Psoas muscle (tissue), 8 donors: ENCODE results near the gene ECHDC1. TPM values are rescaled to one million over a fixed set of nuclear protein-coding genes. Genes with fewer than 3 reads are reported as not detected.

Experiments
- ATAC-seq, 4 donors: fragments of 200-7000 bp; cut with Tn5 transposase; one replicate each; pipeline ENCODE4 v1.9.1; 2020; ENCODE audit warnings: moderate library complexity in 3 of 4, mild to moderate bottlenecking in 2 of 4
- DNase-seq, 2 donors: peaks; one replicate each; pipeline ENCODE4 v3.0.0-alpha.2; 2020
- H3K27ac ChIP-seq: fragments of 200-600 bp; one replicate; pipeline ENCODE4 v1.8.0; 2022
- H3K27me3 ChIP-seq, 3 donors: fragments of 200-600 bp in 1 of 3; one replicate each; pipeline versions ENCODE4 v1.6.1 to v1.8.0; 2013 to 2022; ENCODE audit warnings: low read length in 2 of 3, mild to moderate bottlenecking in 2 of 3, moderate library complexity in 1 of 3; ENCODE audit not compliant: insufficient read depth in 3 of 3
- H3K36me3 ChIP-seq, 2 donors: fragments of 200-600 bp in 1 of 2; one replicate each; pipeline versions ENCODE4 v1.6.1 to v1.8.0; 2013 to 2022; ENCODE audit warnings: low read depth in 1 of 2, mild to moderate bottlenecking in 1 of 2, moderate library complexity in 1 of 2; ENCODE audit not compliant: insufficient read depth in 1 of 2
- H3K4me1 ChIP-seq: fragments of 200-600 bp; one replicate; pipeline ENCODE4 v1.8.0; 2022
- H3K4me3 ChIP-seq: fragments of 200-600 bp; one replicate; pipeline ENCODE4 v1.8.0; 2022; ENCODE audit warnings: mild to moderate bottlenecking
- H3K9me3 ChIP-seq: fragments of 200-600 bp; one replicate; pipeline ENCODE4 v1.8.0; 2022
- WGBS, 3 donors: extraction: QIAGEN DNeasy Blood & Tissue Kit; methylation state at CpG; one replicate each; pipeline versions ENCODE4 v1.1.6 to v1.1.7; 2013; 5-methylcytosine and 5-hydroxymethylcytosine counted together
- intact Hi-C, 2 donors: fragments of 100-400 bp; cut with DNase I; formaldehyde crosslinking; loops; one replicate each; pipeline versions ENCODE4 v1.11.0 to v1.14.2; 2022
- polyA plus RNA-seq, 3 donors: library from polyadenylated mRNA; stranded (reverse); fragments of 200-250 nt; gene quantifications; one replicate each; pipeline ENCODE4 v1.2.3, GENCODE V29; 2013
- total RNA-seq, 4 donors: library from RNA; stranded (reverse); fragmentation: NEBNext Ultra II Directional in 2 of 4; extraction: Animal tissue kit (Norgen Biotek cat#: 25700) in 2 of 4; gene quantifications; one replicate each; pipeline versions ENCODE4 v1.2.1 to v1.2.4, GENCODE V29; 2021 to 2023
- TF ChIP-seq, protein P1 (sequence below): fragments of 200-600 bp; IDR thresholded peaks from one replicate; pipeline ENCODE4 v1.8.0; 2022; ENCODE audit warnings: antibody characterized with exemption
- donor health status: healthy with polysubstance abuse.
- donor health status: DM: no; HTN: no; CAD: no; lungs with moderate emphysema.
- donor health status: Bipolar disorder and iron deficiency.
- donor health status: healthy.
- donor health status: DM: yes; HTN: yes; CAD: no.
- donor health status: DM: no; HTN: no; CAD: no.
- donor health status: DM: no; HTN: no; CAD: no.
- donor health status: DM: yes; HTN: yes; CAD: no.

ECHDC1 gene
- total and polyA plus RNA-seq, 7 donors, result 29.9 to 70.6 (median 33.6) TPM

- Histone ChIP-seq H3K27ac (peak overlapping the region; percentile 13), H3K9me3 (no peaks in the 10 kb centered on the region), H3K4me3 (no peak overlapping the region), H3K27me3 (no peaks in the 10 kb centered on the region), H3K36me3 (peaks cover 12 to 55% of the 10 kb centered on the region in 2 donors), H3K4me1 (peaks cover 36% of the 10 kb centered on the region)
- intact Hi-C loops, result no loop called here
- DNase-seq (no peak), ATAC-seq (peak in 2 of 4 donors; percentile 27 to 47)
- TF ChIP-seq, protein P1, sequence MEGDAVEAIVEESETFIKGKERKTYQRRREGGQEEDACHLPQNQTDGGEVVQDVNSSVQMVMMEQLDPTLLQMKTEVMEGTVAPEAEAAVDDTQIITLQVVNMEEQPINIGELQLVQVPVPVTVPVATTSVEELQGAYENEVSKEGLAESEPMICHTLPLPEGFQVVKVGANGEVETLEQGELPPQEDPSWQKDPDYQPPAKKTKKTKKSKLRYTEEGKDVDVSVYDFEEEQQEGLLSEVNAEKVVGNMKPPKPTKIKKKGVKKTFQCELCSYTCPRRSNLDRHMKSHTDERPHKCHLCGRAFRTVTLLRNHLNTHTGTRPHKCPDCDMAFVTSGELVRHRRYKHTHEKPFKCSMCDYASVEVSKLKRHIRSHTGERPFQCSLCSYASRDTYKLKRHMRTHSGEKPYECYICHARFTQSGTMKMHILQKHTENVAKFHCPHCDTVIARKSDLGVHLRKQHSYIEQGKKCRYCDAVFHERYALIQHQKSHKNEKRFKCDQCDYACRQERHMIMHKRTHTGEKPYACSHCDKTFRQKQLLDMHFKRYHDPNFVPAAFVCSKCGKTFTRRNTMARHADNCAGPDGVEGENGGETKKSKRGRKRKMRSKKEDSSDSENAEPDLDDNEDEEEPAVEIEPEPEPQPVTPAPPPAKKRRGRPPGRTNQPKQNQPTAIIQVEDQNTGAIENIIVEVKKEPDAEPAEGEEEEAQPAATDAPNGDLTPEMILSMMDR, result no peak
Measured at GRCh38 chr6:127288705-127289104, 54.7 kb downstream of the ECHDC1 start.

DNA sequence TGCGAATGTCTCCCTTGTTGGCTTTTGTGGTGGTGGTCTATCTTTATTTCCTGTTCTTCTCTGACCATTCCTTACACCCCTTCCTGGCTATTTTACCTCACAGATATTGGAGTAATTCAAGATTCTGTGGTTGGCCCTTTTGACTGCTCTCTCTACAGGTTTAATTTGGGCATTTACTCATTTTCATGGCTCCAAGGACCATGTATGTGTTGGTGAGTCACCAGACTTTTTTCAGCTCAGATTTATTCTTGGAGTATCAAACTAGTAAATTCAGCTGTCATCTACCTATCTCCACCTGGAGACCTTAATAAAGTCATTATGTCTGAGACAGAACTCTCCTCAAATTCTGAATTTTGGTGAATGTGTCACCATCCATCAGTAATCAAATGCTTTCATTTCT lies 61.2 kb downstream of the ECHDC1 start:
- Histone ChIP-seq H3K9me3 (no peaks in the 10 kb centered on the region), H3K27ac (peak overlapping the region; percentile 26), H3K36me3 (peaks cover 8 to 62% of the 10 kb centered on the region in 2 donors), H3K4me3 (no peak overlapping the region), H3K4me1 (peaks cover 34% of the 10 kb centered on the region), H3K27me3 (no peaks in the 10 kb centered on the region)
- ATAC-seq, result peak; percentile 67 to 84 (median 77)
- no peak for DNase-seq
- 100% methylated on average over 1 of the region's 1 CpG for WGBS, 3 donors
- TF ChIP-seq, protein P1, result no peak
- intact Hi-C loops, result no loop called here

- ATAC-seq (no peak), DNase-seq (no peak)
- WGBS, 3 donors, result 51 to 64% (median 64%) methylated on average over 1 of the region's 1 CpG
- peaks cover 55% of the 10 kb centered on the region for H3K4me1 ChIP-seq
- H3K4me3 ChIP-seq, result no peak overlapping the region
- H3K27ac ChIP-seq, result no peak overlapping the region
- intact Hi-C loops, result no loop called here
- H3K36me3 ChIP-seq, result peaks cover 0 to 38% of the 10 kb centered on the region in 2 donors
- no peaks in the 10 kb centered on the region for H3K9me3 ChIP-seq
- TF ChIP-seq, protein P1, result no peak
- H3K27me3 ChIP-seq, result no peaks in the 10 kb centered on the region
Measured at GRCh38 chr6:127279815-127280214, 63.6 kb downstream of the ECHDC1 start.

GRCh38 chr6:127277878-127278843 lies 65.2 kb downstream of the ECHDC1 start:
- Histone ChIP-seq H3K36me3 (peaks cover 0 to 32% of the 10 kb centered on the region in 2 donors), H3K9me3 (no peaks in the 10 kb centered on the region), H3K27me3 (no peaks in the 10 kb centered on the region), H3K4me3 (no peak overlapping the region), H3K4me1 (peaks cover 71% of the 10 kb centered on the region), H3K27ac (no peak overlapping the region)
- DNase-seq (no peak), ATAC-seq (no peak)
- TF ChIP-seq, protein P1, result no peak
- 68 to 95% (median 74%) methylated on average over 3 of the region's 3 CpGs for WGBS, 3 donors
- intact Hi-C loops, result no loop called here
